ENCODE measurements around the gene EHMT1. TPM values are rescaled to one million over a fixed set of nuclear protein-coding genes. Genes with fewer than 3 reads are reported as not detected.

Gene EHMT1
- polyA plus RNA-seq, 1 experiment: 23.3 TPM

- TF ChIP-seq CTCF (IDR thresholded peaks at IDR 0.05; ENCODE audit: insufficient read depth, low read depth, low read length): no peak
- ChIA-PET POLR2A (no interaction called here), CTCF (interaction anchor here (0.7 to 1.5 kb wide), 2 partner anchors 16 to 84 kb away, joined by 3 read pairs; no protein-coding TSS in a partner anchor)
- H3K4me3 ChIP-seq (ENCODE audit: low read depth, low read length): no peak overlapping the region
- H3K36me3 ChIP-seq (ENCODE audit: control insufficient read depth, insufficient read depth, low read length): 0 out of 2 replicates have a peak, but pooled peaks cover 2% of the 10 kb centered on the region
- DNase-seq (ENCODE audit: low read depth): no peak
- H3K27me3 ChIP-seq (ENCODE audit: control insufficient read depth, insufficient read depth, low read length): no peaks in the 10 kb centered on the region
These were observed 60.4 kb downstream of the EHMT1 start for GRCh38 chr9:137679249-137679648.

DNA sequence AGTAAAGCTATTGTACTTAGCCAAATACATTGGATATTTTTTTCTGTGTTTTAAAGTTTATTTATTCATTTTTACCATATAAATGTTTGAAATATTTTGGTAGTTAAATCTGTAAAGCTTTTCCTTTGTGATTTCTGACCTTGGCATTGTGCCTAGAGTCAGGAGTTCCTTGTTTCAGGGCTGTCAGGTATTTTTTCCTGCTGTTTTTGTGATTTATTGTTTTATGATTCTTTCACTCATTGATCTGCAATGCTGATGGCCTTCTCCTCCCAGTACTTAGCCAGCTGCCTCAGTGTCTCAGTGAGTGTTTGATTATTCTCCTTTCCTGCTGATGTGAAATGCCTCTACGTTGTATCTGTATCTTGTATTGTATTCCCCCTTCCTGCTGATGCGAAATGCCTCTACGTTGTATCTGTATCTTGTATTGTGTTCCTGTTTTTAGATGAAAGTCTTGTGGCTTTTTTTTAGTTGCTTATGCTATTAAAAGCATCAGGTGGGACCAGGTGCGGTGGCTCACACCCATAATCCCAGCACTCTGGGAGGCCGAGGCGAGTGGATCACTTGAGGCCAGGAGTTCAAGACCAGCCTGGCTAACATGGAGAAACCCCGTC lies 61.0 kb downstream of the EHMT1 start:
- POLR2A ChIA-PET: no interaction called here
- DNase-seq (ENCODE audit: low read depth): no peak
- 0 out of 2 replicates have a peak, but pooled peaks cover 2% of the 10 kb centered on the region for H3K36me3 ChIP-seq (ENCODE audit: control insufficient read depth, insufficient read depth, low read length)
- CTCF ChIA-PET: interaction anchor here (0.7 to 1.5 kb wide), 2 partner anchors 15 to 83 kb away, joined by 3 read pairs; no protein-coding TSS in a partner anchor
- H3K27me3 ChIP-seq (ENCODE audit: control insufficient read depth, insufficient read depth, low read length): no peaks in the 10 kb centered on the region
- no peak overlapping the region for H3K4me3 ChIP-seq (ENCODE audit: low read depth, low read length)
- no peak for TF ChIP-seq CTCF (IDR thresholded peaks at IDR 0.05; ENCODE audit: insufficient read depth, low read depth, low read length)

DNA sequence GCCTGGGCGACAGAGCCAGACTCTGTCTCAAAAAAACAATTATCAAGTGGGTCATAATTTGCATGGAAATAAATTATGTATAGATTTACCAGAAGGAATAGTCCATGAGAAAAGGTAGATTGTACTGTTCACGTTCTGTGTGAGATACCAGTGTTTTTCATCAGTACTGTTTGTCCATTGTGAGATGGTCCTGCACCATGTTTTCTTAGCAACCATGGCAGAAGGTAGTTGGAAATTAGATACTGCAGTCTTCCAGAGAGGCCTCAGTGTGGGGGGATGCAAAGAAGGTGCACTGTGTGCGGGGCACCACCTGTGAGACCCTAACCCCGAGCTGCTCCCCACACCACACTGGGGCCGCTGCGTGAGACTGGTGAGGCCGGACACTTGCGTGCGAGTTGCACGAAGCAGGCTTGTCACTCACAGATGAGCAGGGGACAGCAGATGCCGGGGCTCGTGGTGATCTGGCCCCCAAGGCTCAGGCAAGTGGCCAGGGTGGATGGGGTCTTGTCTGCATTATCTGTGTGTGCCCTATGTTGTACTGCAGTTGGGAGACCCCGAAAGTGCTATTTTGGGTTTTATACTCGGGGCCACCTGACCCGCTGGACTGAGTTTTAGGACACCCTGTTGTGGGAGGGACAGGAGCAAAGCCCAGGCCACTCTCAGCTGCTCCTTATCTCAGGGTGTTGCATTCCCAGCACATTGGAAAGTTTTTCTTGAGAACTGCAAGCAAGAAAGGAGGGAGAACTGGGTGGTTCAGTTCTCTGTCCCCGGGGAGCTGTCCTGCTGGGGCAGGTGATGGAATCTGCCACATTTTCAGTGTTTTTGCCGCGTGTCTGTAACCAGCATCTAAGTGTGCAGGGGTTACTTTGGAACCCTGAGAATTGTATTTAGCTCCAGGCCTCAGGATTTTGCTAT lies 61.9 kb downstream of the EHMT1 start:
- Histone ChIP-seq H3K27me3 (ENCODE audit: control insufficient read depth, insufficient read depth, low read length) (no peaks in the 10 kb centered on the region), H3K36me3 (ENCODE audit: control insufficient read depth, insufficient read depth, low read length) (0 out of 2 replicates have a peak, but pooled peaks cover 2% of the 10 kb centered on the region), H3K4me3 (ENCODE audit: low read depth, low read length) (no peak overlapping the region)
- TF ChIP-seq CTCF (IDR thresholded peaks at IDR 0.05; ENCODE audit: insufficient read depth, low read depth, low read length): no peak
- CTCF ChIA-PET: interaction anchor here (1.2 to 1.7 kb wide), 5 partner anchors 8 to 25 kb away, joined by 3 to 7 read pairs (median 4); no protein-coding TSS in a partner anchor
- no peak for DNase-seq (ENCODE audit: low read depth)
- POLR2A ChIA-PET: no interaction called here

DNA sequence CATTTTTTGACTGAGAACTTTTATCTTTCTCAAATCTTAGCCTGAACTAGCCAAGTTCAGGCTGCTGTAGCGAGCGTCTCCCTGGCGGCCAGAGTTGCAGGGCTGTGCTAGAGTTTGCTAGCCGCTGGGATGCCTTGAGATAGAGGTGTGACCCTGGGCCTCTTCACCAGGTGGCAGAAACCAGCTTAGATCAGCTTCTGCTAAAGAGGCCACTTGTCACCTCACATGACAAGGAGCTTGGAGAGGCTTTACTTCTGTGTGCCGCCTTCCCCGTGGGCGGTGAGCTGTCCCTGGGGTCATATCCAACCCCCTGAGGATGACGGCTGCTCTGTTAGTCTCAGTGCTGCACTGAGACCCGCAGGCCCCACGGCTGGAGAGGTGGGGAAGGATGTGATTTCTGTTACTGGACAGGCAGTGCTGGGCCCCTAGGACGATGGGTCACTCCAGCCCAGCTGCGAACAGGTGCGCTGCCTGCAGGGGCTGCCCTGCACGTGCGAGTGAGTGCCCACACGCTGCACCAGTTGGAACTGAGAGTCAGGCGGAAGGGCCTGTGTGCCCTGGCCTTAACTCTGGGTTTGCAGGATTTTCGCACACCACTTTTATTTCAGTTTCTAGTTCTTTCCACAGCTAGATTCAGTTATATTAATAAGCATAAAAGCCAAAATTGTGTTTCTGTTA lies 63.8 kb downstream of the EHMT1 start:
- ChIA-PET CTCF (interaction anchor here (0.9 to 4.6 kb wide), 5 partner anchors 8 to 27 kb away, joined by 3 to 16 read pairs (median 6); no protein-coding TSS in a partner anchor), POLR2A (no interaction called here)
- Histone ChIP-seq H3K4me3 (ENCODE audit: low read depth, low read length) (no peak overlapping the region), H3K27me3 (ENCODE audit: control insufficient read depth, insufficient read depth, low read length) (no peaks in the 10 kb centered on the region), H3K36me3 (ENCODE audit: control insufficient read depth, insufficient read depth, low read length) (0 out of 2 replicates have a peak, but pooled peaks cover 2% of the 10 kb centered on the region)
- TF ChIP-seq CTCF (IDR thresholded peaks at IDR 0.05; ENCODE audit: insufficient read depth, low read depth, low read length): no peak
- DNase-seq (ENCODE audit: low read depth): no peak
